Hepatocyte (in vitro differentiated cells): ENCODE data around the gene TENM4. TPM values are rescaled to one million over a fixed set of nuclear protein-coding genes. Genes with fewer than 3 reads are reported as not detected.
A peak's percentile ranks its signal among the peaks of the same experiment; 100 is the strongest.

Experiments used
- DNase-seq: peaks from one replicate; pipeline ENCODE4 v3.0.0-alpha.2; 2016; ENCODE audit warnings: low spot score
- H2AFZ ChIP-seq: fragments of 200-600 bp; sonication (generic); 2 replicates; pipeline ENCODE4 v1.6.0; 2016; ENCODE audit warnings: antibody characterized with exemption, mild to moderate bottlenecking
- H3K27ac ChIP-seq: fragments of 200-600 bp; sonication (generic); 2 replicates; pipeline ENCODE4 v1.5.1; 2016; ENCODE audit warnings: mild to moderate bottlenecking
- H3K27me3 ChIP-seq: fragments of 200-600 bp; sonication (generic); 2 replicates; pipeline ENCODE4 v1.6.1; 2016
- H3K36me3 ChIP-seq: fragments of 200-600 bp; sonication (generic); replicated peaks from 2 replicates; pipeline ENCODE4 v1.5.1; 2016; ENCODE audit warnings: low read depth; ENCODE audit not compliant: insufficient read depth
- H3K4me1 ChIP-seq: fragments of 200-600 bp; sonication (generic); 2 replicates; pipeline ENCODE4 v1.5.1; 2016; ENCODE audit warnings: mild to moderate bottlenecking, moderate library complexity; ENCODE audit not compliant: insufficient read depth
- H3K4me2 ChIP-seq: fragments of 200-600 bp; sonication (generic); 2 replicates; pipeline ENCODE4 v1.6.0; 2016
- H3K4me3 ChIP-seq: fragments of 200-600 bp; sonication (generic); 2 replicates; pipeline ENCODE4 v1.5.1; 2016; ENCODE audit warnings: mild to moderate bottlenecking
- H3K79me2 ChIP-seq: fragments of 200-600 bp; sonication (generic); 2 replicates; pipeline ENCODE4 v1.6.0; 2017; ENCODE audit warnings: mild to moderate bottlenecking
- H3K9me2 ChIP-seq: fragments of 200-600 bp; sonication (generic); replicated peaks from 2 replicates; pipeline ENCODE4 v1.6.0; 2017; ENCODE audit warnings: mild to moderate bottlenecking; ENCODE audit not compliant: insufficient read depth
- H3K9me3 ChIP-seq: fragments of 200-600 bp; sonication (generic); 2 replicates; pipeline ENCODE4 v1.5.1; 2016; ENCODE audit warnings: low read depth, mild to moderate bottlenecking
- H4K20me1 ChIP-seq: fragments of 200-600 bp; sonication (generic); 2 replicates; pipeline ENCODE4 v1.6.0; 2016; ENCODE audit warnings: mild to moderate bottlenecking; ENCODE audit not compliant: insufficient read depth, poor library complexity, severe bottlenecking
- CTCF ChIP-seq: fragments of 200-600 bp; sonication (generic); IDR thresholded peaks from 2 replicates; pipeline ENCODE4 v1.5.1; 2016; ENCODE audit warnings: antibody characterized with exemption, mild to moderate bottlenecking; ENCODE audit not compliant: poor library complexity
- EZH2 ChIP-seq: fragments of 200-600 bp; sonication (generic); IDR thresholded peaks from 2 replicates; pipeline ENCODE4 v1.6.1; 2016; ENCODE audit warnings: antibody characterized with exemption, mild to moderate bottlenecking, borderline replicate concordance
- EZH2phosphoT487 ChIP-seq: fragments of 200-600 bp; sonication (generic); IDR thresholded peaks from one replicate; pipeline ENCODE4 v1.6.1; 2018; ENCODE audit warnings: antibody characterized with exemption, mild to moderate bottlenecking, low read depth, moderate library complexity; ENCODE audit not compliant: unreplicated experiment, severe bottlenecking
- WGBS: methylation state at CpG from one replicate; pipeline ENCODE4 v1.1.6; 2016; ENCODE audit warnings: low lambda C conversion rate; ENCODE audit errors: missing lambda C conversion rate; 5-methylcytosine and 5-hydroxymethylcytosine counted together
- polyA plus RNA-seq: library from polyadenylated mRNA; unstranded; fragments of >200 nt; fragmentation: Nextera tagmentation; extraction: Ambion mirVana; gene quantifications from 2 replicates; pipeline ENCODE4 v1.2.1, GENCODE V29; 2016
- total RNA-seq: library from RNA; depleted of rRNA; stranded (reverse); fragments of >200 nt; gene quantifications from 2 replicates; pipeline ENCODE4 v1.2.3, GENCODE V29; 2014

Gene TENM4
- total and polyA plus RNA-seq, 2 experiments from 2014 or later: 18.4 to 18.7 TPM

GRCh38 chr11:79311461-79311860 lies 129.4 kb downstream of the TENM4 start:
- Histone ChIP-seq H3K9me2 (no peaks in the 10 kb centered on the region), H3K4me1 (peaks cover 11% of the 10 kb centered on the region), H3K27me3 (no peaks in the 10 kb centered on the region), H3K79me2 (no peaks in the 10 kb centered on the region), H3K36me3 (no peaks in the 10 kb centered on the region), H2AFZ (no peak overlapping the region), H3K4me3 (no peak overlapping the region), H3K9me3 (no peaks in the 10 kb centered on the region), H4K20me1 (peaks cover 3% of the 10 kb centered on the region), H3K27ac (no peak overlapping the region), H3K4me2 (no peak overlapping the region)
- DNase-seq: no peak
- no peak for TF ChIP-seq EZH2
- no peak for TF ChIP-seq EZH2phosphoT487
- no peak for TF ChIP-seq CTCF
- 66% methylated on average over 3 of the region's 3 CpGs for WGBS

GRCh38 chr11:79309407-79309806 lies 131.4 kb downstream of the TENM4 start:
- Histone ChIP-seq H4K20me1 (no peaks in the 10 kb centered on the region), H3K9me2 (no peaks in the 10 kb centered on the region)
- 28% methylated on average over 5 of the region's 5 CpGs for WGBS

GRCh38 chr11:79308429-79308828 lies 132.4 kb downstream of the TENM4 start:
- DNase-seq: no peak
- Histone ChIP-seq H3K9me3 (no peaks in the 10 kb centered on the region), H4K20me1 (no peaks in the 10 kb centered on the region), H2AFZ (no peak overlapping the region), H3K79me2 (no peaks in the 10 kb centered on the region), H3K36me3 (no peaks in the 10 kb centered on the region), H3K9me2 (no peaks in the 10 kb centered on the region), H3K27ac (no peak overlapping the region), H3K4me1 (peaks cover 11% of the 10 kb centered on the region), H3K27me3 (no peaks in the 10 kb centered on the region), H3K4me2 (no peak overlapping the region), H3K4me3 (no peak overlapping the region)
- 78% methylated on average over 4 of the region's 4 CpGs for WGBS
- TF ChIP-seq EZH2phosphoT487: no peak
- TF ChIP-seq CTCF: no peak
- TF ChIP-seq EZH2: no peak

More at GRCh38 chr11:79309407-79309806, 131.4 kb downstream of the TENM4 start:
- H3K9me3 ChIP-seq: no peaks in the 10 kb centered on the region
- no peak overlapping the region for H3K27ac ChIP-seq
- DNase-seq: no peak
- H3K27me3 ChIP-seq: no peaks in the 10 kb centered on the region
- no peak for TF ChIP-seq EZH2
- TF ChIP-seq EZH2phosphoT487: no peak
- TF ChIP-seq CTCF: no peak
- no peaks in the 10 kb centered on the region for H3K79me2 ChIP-seq
- no peaks in the 10 kb centered on the region for H3K36me3 ChIP-seq
- no peak overlapping the region for H3K4me3 ChIP-seq
- H3K4me1 ChIP-seq: peaks cover 11% of the 10 kb centered on the region
- peak overlapping the region; percentile 10 for H3K4me2 ChIP-seq
- no peak overlapping the region for H2AFZ ChIP-seq
